ENCODE measurements around the gene SMCO4. TPM values are rescaled to one million over a fixed set of nuclear protein-coding genes. Genes with fewer than 3 reads are reported as not detected.

The SMCO4 gene, protein sequence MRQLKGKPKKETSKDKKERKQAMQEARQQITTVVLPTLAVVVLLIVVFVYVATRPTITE
- 12.2 and 15.0 TPM in 2 replicates for total RNA-seq

DNA sequence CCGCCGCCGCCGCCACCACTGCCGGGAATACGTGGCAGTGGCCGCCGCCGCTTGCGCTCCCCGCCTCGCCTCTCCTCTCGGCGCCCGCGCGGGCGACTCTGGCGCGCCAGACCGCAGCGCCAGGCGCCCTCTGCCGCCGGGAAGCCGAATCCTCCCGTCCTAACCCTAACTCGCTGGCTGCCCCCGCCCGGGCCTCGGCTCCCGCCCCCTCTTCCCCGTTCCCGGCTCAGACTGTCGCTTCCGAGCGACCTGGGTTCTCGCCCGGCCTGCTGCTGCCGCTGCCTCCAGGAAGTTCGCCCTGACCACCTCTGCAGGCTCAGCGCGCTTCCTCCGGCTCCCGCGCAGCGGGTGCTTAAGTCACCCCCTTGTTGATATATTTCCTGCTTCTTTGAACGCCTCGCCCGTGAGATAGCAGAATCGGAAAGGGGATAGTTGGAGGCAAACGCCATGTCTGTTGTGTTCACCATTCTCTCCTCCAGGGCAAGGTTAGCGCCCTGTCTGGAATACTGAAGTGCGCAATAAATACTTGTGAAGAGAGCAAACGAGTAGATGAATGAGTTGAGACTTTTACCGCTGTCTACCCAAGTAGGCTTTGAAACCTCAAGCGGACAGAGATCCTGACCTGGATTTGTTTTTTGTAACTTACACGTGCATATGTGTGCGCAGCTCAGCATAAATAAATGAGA lies at the start of gene SMCO4:
Gene SMCO4, minus strand, starts transcription at position 100 of the 686 bp plus-strand sequence. CDS start 64,202 bp downstream, outside the sequence.

Small RNA genes lying within 50 kb of the gene (small RNA-seq; reads per million reads assigned to genes)
- not detected for gene RN7SL223P

Other genes starting within 250 kb of the SMCO4 start
- 0.13 and 0.65 TPM in 2 replicates for gene DEUP1, start 212.6 kb downstream of the SMCO4 start, total RNA-seq
- gene CEP295, start 118.3 kb upstream of the SMCO4 start, total RNA-seq, result 31.0 and 33.7 TPM in 2 replicates
- 178 and 254 TPM in 2 replicates for gene TAF1D, start 198.1 kb upstream of the SMCO4 start, total RNA-seq
- 28.2 and 40.1 TPM in 2 replicates for gene C11orf54, start 198.3 kb upstream of the SMCO4 start, total RNA-seq
- gene MED17, start 240.9 kb upstream of the SMCO4 start, total RNA-seq, result 34.6 and 36.8 TPM in 2 replicates